SHP77 (cell line): Measurements from ENCODE around the gene RNF167.

ENCODE experiments used
- DNase-seq, 2 experiments: peaks; one replicate each; lab custom pipeline; 2025; lab: John Stamatoyannopoulos, UW

RNF167 gene

GRCh38 chr17:4939796-4940554, at the start of gene RNF167, which contains the start of gene SLC25A11:
Gene RNF167, plus strand, starts transcription at chr17:4940268. Its CDS starts 642 bp downstream, at chr17:4940910.
Gene SLC25A11, minus strand, starts transcription at chr17:4940046. Its CDS starts 136 bp downstream, at chr17:4939910.
- peak; percentile 100 for DNase-seq

- no peak for DNase-seq
These were observed 48.4 kb upstream of the RNF167 start for GRCh38 chr17:4891411-4892410.

GRCh38 chr17:4892499-4893221, 47.4 kb upstream of the RNF167 start:
- DNase-seq: no peak

GRCh38 chr17:4893272-4893671, 46.8 kb upstream of the RNF167 start:
- no peak for DNase-seq

DNA sequence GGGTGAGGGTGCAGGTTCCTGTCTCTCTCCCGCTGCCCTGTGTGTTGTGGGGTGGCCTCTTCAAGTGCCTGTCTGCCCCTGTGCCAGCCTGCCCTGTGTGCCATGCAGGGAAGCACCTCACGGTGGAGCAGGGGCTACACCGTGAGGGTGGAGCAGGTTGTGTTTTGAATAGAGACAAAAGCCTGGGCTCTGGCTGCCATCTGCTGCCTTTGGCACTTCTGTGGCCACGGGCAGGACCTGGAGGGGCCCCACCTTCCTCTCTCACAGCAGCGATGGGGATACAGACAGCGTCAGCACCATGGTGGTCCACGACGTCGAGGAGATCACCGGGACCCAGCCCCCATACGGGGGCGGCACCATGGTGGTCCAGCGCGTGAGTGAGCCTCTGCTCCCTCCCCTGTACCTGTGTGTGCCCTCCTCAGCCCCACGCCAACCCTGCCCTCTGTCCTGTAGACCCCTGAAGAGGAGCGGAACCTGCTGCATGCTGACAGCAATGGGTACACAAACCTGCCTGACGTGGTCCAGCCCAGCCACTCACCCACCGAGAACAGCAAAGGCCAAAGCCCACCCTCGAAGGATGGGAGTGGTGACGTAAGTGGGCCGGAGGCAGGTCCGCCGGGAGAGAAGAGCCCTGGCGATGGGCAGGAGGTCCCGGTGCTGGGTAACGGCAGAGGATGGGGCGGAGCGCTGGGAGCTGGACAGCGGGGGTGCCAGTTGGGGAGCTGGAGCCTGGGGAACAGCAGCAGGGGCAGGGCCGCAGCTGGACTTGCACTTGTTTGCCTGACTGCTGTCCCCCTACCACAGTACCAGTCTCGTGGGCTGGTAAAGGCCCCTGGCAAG, 46.1 kb upstream of the RNF167 start:
- DNase-seq: no peak

GRCh38 chr17:4895121-4895520, 44.9 kb upstream of the RNF167 start:
- DNase-seq: no peak

DNA sequence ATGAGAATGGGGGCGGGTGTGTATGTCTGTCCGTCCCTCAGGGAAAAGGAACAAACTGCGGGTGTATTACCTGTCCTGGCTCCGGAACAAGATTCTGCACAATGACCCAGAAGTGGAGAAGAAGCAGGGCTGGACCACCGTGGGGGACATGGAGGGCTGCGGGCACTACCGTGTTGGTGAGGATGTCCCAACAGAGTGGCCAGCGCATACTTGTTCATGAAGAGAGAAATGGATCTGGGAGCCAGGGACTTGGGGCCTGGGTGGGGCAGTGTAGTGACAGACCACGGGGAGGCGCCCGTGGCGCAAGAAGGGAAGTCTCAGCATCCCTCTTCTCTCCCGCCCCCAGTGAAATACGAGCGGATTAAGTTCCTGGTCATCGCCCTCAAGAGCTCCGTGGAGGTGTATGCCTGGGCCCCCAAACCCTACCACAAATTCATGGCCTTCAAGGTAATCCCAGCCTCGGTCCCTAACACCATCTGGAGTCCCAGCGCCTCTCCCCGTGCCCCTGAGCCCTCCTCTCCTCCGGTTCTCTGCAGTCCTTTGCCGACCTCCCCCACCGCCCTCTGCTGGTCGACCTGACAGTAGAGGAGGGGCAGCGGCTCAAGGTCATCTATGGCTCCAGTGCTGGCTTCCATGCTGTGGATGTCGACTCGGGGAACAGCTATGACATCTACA, 44.3 kb upstream of the RNF167 start:
- no peak for DNase-seq

- DNase-seq: no peak
These were observed 43.5 kb upstream of the RNF167 start for GRCh38 chr17:4896332-4897197.

- DNase-seq: no peak
These were observed 42.8 kb upstream of the RNF167 start for GRCh38 chr17:4897198-4897687.

- no peak for DNase-seq
These were observed 42.3 kb upstream of the RNF167 start for GRCh38 chr17:4897785-4898184.

GRCh38 chr17:4898351-4898750, 41.7 kb upstream of the RNF167 start:
- no peak for DNase-seq

GRCh38 chr17:4898927-4899326, 41.1 kb upstream of the RNF167 start:
- no peak for DNase-seq

GRCh38 chr17:4899341-4900230, 40.5 kb upstream of the RNF167 start, which contains the start of gene C17orf107:
Gene C17orf107, plus strand, starts transcription at chr17:4899536. Its CDS starts 227 bp downstream, at chr17:4899763.
- DNase-seq: peak in 1 of 2 experiments; percentile 42

- no peak for DNase-seq
These were observed 39.6 kb upstream of the RNF167 start for GRCh38 chr17:4900231-4901107.

GRCh38 chr17:4901108-4901647, 38.9 kb upstream of the RNF167 start:
- no peak for DNase-seq

DNA sequence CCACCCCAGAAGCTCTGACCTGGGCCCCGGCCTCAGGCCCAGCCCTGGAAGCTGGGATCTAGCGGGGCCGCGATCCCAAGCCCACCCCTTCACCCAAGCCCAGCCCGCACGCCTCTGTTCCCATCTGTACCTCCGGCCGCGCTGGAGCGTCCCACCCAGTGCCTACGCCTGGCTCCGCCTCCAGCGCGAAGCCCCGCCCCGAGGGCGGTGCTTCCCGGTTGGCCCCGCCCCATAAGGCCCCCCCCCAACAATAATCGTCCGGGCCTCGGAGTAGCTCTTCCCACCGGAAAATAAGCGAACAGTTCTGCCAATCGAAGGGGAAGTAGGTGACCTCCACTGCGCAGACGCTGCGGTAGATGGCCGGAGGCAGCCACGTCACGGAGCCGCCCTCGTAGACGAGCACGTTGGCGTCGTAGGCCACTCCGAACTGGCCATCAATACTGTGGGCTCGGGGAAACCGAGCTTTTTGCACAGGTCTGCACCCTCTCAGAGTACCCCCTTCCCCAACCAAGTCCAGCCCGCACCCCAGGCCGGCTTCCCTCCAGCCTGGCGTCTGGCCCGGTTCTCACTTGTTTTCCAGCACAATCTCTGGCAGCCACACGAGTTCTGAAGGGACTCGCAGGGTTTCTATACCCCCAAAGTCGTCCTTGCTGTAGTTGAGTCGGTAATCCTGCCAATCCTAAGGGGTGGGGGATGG, 38.3 kb upstream of the RNF167 start:
- peak; percentile 30 to 46 for DNase-seq
